ENCODE results near the gene TLK1.

DNA sequence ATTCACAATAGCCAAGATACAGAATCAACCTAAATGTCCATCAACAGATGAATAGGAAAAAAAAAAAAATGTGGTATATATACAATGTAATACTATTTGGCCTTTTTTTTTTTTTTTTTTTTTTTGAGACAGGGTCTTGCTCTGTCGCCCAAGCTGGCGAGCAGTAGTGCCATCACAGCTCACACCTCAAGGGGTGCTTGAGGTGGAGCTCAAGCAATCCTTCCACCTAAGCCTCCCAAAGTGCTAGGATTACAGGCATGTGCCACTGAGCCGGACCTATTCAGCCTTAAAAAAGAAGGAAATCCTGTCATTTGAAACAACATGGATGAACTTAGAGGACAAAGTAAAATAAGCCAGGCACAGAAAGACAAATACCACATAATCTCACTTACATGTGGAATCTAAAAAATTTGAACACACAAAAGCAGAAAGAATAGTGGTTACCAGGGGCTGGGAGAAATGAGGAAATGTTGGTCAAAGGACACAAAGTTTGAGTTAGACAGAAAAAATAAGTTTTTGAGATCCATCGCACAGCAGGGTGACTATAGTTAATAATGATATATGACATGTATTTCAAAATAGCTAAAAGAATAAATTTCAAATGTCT, 26.0 kb downstream of the TLK1 start:
- TF ChIP-seq, protein P1, sequence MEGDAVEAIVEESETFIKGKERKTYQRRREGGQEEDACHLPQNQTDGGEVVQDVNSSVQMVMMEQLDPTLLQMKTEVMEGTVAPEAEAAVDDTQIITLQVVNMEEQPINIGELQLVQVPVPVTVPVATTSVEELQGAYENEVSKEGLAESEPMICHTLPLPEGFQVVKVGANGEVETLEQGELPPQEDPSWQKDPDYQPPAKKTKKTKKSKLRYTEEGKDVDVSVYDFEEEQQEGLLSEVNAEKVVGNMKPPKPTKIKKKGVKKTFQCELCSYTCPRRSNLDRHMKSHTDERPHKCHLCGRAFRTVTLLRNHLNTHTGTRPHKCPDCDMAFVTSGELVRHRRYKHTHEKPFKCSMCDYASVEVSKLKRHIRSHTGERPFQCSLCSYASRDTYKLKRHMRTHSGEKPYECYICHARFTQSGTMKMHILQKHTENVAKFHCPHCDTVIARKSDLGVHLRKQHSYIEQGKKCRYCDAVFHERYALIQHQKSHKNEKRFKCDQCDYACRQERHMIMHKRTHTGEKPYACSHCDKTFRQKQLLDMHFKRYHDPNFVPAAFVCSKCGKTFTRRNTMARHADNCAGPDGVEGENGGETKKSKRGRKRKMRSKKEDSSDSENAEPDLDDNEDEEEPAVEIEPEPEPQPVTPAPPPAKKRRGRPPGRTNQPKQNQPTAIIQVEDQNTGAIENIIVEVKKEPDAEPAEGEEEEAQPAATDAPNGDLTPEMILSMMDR (conservative IDR thresholded peaks at IDR 0.05; ENCODE audit: low read depth in 2 of 2) = no peak
- TF ChIP-seq, protein P2, sequence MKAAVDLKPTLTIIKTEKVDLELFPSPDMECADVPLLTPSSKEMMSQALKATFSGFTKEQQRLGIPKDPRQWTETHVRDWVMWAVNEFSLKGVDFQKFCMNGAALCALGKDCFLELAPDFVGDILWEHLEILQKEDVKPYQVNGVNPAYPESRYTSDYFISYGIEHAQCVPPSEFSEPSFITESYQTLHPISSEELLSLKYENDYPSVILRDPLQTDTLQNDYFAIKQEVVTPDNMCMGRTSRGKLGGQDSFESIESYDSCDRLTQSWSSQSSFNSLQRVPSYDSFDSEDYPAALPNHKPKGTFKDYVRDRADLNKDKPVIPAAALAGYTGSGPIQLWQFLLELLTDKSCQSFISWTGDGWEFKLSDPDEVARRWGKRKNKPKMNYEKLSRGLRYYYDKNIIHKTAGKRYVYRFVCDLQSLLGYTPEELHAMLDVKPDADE (IDR thresholded peaks at IDR 0.05) = no peak
- TF ChIP-seq POLR2AphosphoS5 (IDR thresholded peaks at IDR 0.05; ENCODE audit: low read depth) (no peak), CREB1 (CRISPR knock-in tag; IDR thresholded peaks at IDR 0.05; ENCODE audit: low read depth) (no peak), EZH2 (IDR thresholded peaks at IDR 0.05; ENCODE audit: low read depth, unreplicated experiment) (no peak)
